C1 segment of cervical spinal cord (tissue), 14 donors: ENCODE data around the gene RBFA.
"Not testable (repeated sequence)": the region's sequence is repeated elsewhere in the genome, so short reads cannot be mapped to it uniquely, and the experiment has no call there.

ENCODE experiments used
- DNase-seq, 14 donors: peaks; one replicate each; lab custom pipeline; 2025; lab: John Stamatoyannopoulos, UW

RBFA gene

GRCh38 chr18:80027719-80028118 lies 6.5 kb upstream of the RBFA start:
- DNase-seq, result not testable (repeated sequence)

GRCh38 chr18:80029690-80030089 lies 4.5 kb upstream of the RBFA start:
- DNase-seq, result no peak

GRCh38 chr18:80033181-80034067 lies 810 bp upstream of the RBFA start:
- DNase-seq, result peak in 5 of 14 donors; percentile 27 to 94 (median 76)

- no peak for DNase-seq
Observed at GRCh38 chr18:80034852-80035406, 695 bp downstream of the RBFA start.

GRCh38 chr18:80035997-80036396 lies 1.8 kb downstream of the RBFA start:
- no peak for DNase-seq

- DNase-seq, result no peak
Observed at GRCh38 chr18:80037300-80037699, 3.1 kb downstream of the RBFA start.

- no peak for DNase-seq
Observed at GRCh38 chr18:80037869-80038630, 3.8 kb downstream of the RBFA start.

GRCh38 chr18:80040515-80040914 lies 6.3 kb downstream of the RBFA start:
- no peak for DNase-seq

- DNase-seq, result no peak
Observed at GRCh38 chr18:80041424-80041823, 7.2 kb downstream of the RBFA start.

GRCh38 chr18:80042785-80043184 lies 8.6 kb downstream of the RBFA start:
- DNase-seq, result no peak

- no peak for DNase-seq
Observed at GRCh38 chr18:80044072-80044471, 9.8 kb downstream of the RBFA start.

GRCh38 chr18:80046011-80046410 lies 11.8 kb downstream of the RBFA start:
- DNase-seq, result peak in 1 of 14 donors; percentile 11

GRCh38 chr18:80046431-80046830 lies 12.2 kb downstream of the RBFA start:
- DNase-seq, result no peak

GRCh38 chr18:80046961-80047541 lies 12.8 kb downstream of the RBFA start:
- DNase-seq, result peak in 2 of 14 donors; percentile 7 to 70

- DNase-seq, result no peak
Observed at GRCh38 chr18:80050797-80051196, 16.6 kb downstream of the RBFA start.

GRCh38 chr18:80056095-80056494 lies 21.9 kb downstream of the RBFA start:
- no peak for DNase-seq

- DNase-seq, result no peak
Observed at GRCh38 chr18:80059945-80060344, 25.7 kb downstream of the RBFA start.

GRCh38 chr18:80065705-80066104 lies 31.5 kb downstream of the RBFA start:
- DNase-seq, result no peak

- no peak for DNase-seq
Observed at GRCh38 chr18:80067321-80067720, 33.1 kb downstream of the RBFA start.

GRCh38 chr18:80067897-80068296 lies 33.7 kb downstream of the RBFA start:
- DNase-seq, result no peak

GRCh38 chr18:80068571-80069272 lies 34.5 kb downstream of the RBFA start:
- no peak for DNase-seq
